ENCODE results near the gene EIF3A.

The EIF3A gene

GRCh38 chr10:119084896-119085295 is 4.3 kb upstream of the EIF3A start:
- CTCF ChIA-PET, result interaction anchor here (0.6 kb wide), 1 partner anchor 54 kb away, joined by 3 read pairs; no protein-coding TSS in a partner anchor
- H3K27me3 Mint-ChIP-seq, result no peaks in the 10 kb centered on the region
- peaks cover 41% of the 10 kb centered on the region for H3K4me1 Mint-ChIP-seq
- no peak for DNase-seq
- no peaks in the 10 kb centered on the region for H3K9me3 Mint-ChIP-seq
- no peak overlapping the region for H3K27ac Mint-ChIP-seq
- peaks cover 13% of the 10 kb centered on the region for H3K36me3 Mint-ChIP-seq
- H3K4me3 Mint-ChIP-seq, result no peak overlapping the region

- peak; percentile 80 for DNase-seq
- peak overlapping the region; percentile 100 for H3K4me3 Mint-ChIP-seq
- H3K36me3 Mint-ChIP-seq, result peaks cover 36% of the 10 kb centered on the region
- CTCF ChIA-PET, result no interaction called here
- no peaks in the 10 kb centered on the region for H3K27me3 Mint-ChIP-seq
- H3K27ac Mint-ChIP-seq, result peak overlapping the region; percentile 94
- peaks cover 57% of the 10 kb centered on the region for H3K4me1 Mint-ChIP-seq
- no peaks in the 10 kb centered on the region for H3K9me3 Mint-ChIP-seq
These were observed 757 bp downstream of the EIF3A start for GRCh38 chr10:119079599-119080520.

GRCh38 chr10:119078422-119079179 is 2.0 kb downstream of the EIF3A start:
- Mint-ChIP-seq H3K4me1 (peaks cover 59% of the 10 kb centered on the region), H3K4me3 (peak overlapping the region; percentile 100), H3K36me3 (peaks cover 38% of the 10 kb centered on the region), H3K27me3 (no peaks in the 10 kb centered on the region), H3K9me3 (no peaks in the 10 kb centered on the region), H3K27ac (peak overlapping the region; percentile 94)
- DNase-seq, result no peak
- CTCF ChIA-PET, result no interaction called here

- H3K36me3 Mint-ChIP-seq, result peaks cover 56% of the 10 kb centered on the region
- CTCF ChIA-PET, result no interaction called here
- DNase-seq, result no peak
- H3K4me1 Mint-ChIP-seq, result peaks cover 52% of the 10 kb centered on the region
- H3K4me3 Mint-ChIP-seq, result no peak overlapping the region
- peak overlapping the region; percentile 70 for H3K27ac Mint-ChIP-seq
- H3K9me3 Mint-ChIP-seq, result no peaks in the 10 kb centered on the region
- no peaks in the 10 kb centered on the region for H3K27me3 Mint-ChIP-seq
These were observed 7.0 kb downstream of the EIF3A start for GRCh38 chr10:119073584-119073983.

GRCh38 chr10:119070395-119071165 is 10.0 kb downstream of the EIF3A start:
- H3K4me3 Mint-ChIP-seq, result no peak overlapping the region
- no peak overlapping the region for H3K27ac Mint-ChIP-seq
- H3K4me1 Mint-ChIP-seq, result peaks cover 31% of the 10 kb centered on the region
- no peak for DNase-seq
- CTCF ChIA-PET, result no interaction called here
- no peaks in the 10 kb centered on the region for H3K27me3 Mint-ChIP-seq
- peaks cover 65% of the 10 kb centered on the region for H3K36me3 Mint-ChIP-seq
- no peaks in the 10 kb centered on the region for H3K9me3 Mint-ChIP-seq

GRCh38 chr10:119061926-119062325 is 18.7 kb downstream of the EIF3A start:
- CTCF ChIA-PET, result interaction anchor here (0.6 kb wide), 1 partner anchor 10 kb away, joined by 3 read pairs; no protein-coding TSS in a partner anchor
- Mint-ChIP-seq H3K27ac (peak overlapping the region; percentile 33), H3K4me1 (peaks cover 18% of the 10 kb centered on the region), H3K4me3 (no peak overlapping the region), H3K36me3 (peaks cover 77% of the 10 kb centered on the region), H3K9me3 (no peaks in the 10 kb centered on the region), H3K27me3 (no peaks in the 10 kb centered on the region)
- DNase-seq, result no peak

- no peak for DNase-seq
- Mint-ChIP-seq H3K27me3 (no peaks in the 10 kb centered on the region), H3K4me3 (no peak overlapping the region), H3K4me1 (peaks cover 18% of the 10 kb centered on the region), H3K9me3 (no peaks in the 10 kb centered on the region), H3K27ac (no peak overlapping the region), H3K36me3 (peaks cover 78% of the 10 kb centered on the region)
- CTCF ChIA-PET, result no interaction called here
These were observed 19.3 kb downstream of the EIF3A start for GRCh38 chr10:119061352-119061751.

GRCh38 chr10:119060107-119060506 is 20.5 kb downstream of the EIF3A start:
- Mint-ChIP-seq H3K27ac (no peak overlapping the region), H3K4me3 (no peak overlapping the region), H3K9me3 (no peaks in the 10 kb centered on the region), H3K4me1 (peaks cover 18% of the 10 kb centered on the region), H3K36me3 (peaks cover 81% of the 10 kb centered on the region), H3K27me3 (no peaks in the 10 kb centered on the region)
- CTCF ChIA-PET, result no interaction called here
- no peak for DNase-seq

GRCh38 chr10:119059557-119059956 is 21.1 kb downstream of the EIF3A start:
- no peak for DNase-seq
- Mint-ChIP-seq H3K9me3 (no peaks in the 10 kb centered on the region), H3K4me3 (no peak overlapping the region), H3K27me3 (no peaks in the 10 kb centered on the region), H3K4me1 (peaks cover 18% of the 10 kb centered on the region), H3K36me3 (peaks cover 82% of the 10 kb centered on the region), H3K27ac (no peak overlapping the region)
- CTCF ChIA-PET, result no interaction called here

GRCh38 chr10:119058010-119058409 is 22.6 kb downstream of the EIF3A start:
- H3K36me3 Mint-ChIP-seq, result peaks cover 77% of the 10 kb centered on the region
- H3K4me3 Mint-ChIP-seq, result no peak overlapping the region
- CTCF ChIA-PET, result no interaction called here
- no peak for DNase-seq
- peaks cover 12% of the 10 kb centered on the region for H3K4me1 Mint-ChIP-seq
- no peaks in the 10 kb centered on the region for H3K9me3 Mint-ChIP-seq
- no peak overlapping the region for H3K27ac Mint-ChIP-seq
- no peaks in the 10 kb centered on the region for H3K27me3 Mint-ChIP-seq

GRCh38 chr10:119055472-119055871 is 25.1 kb downstream of the EIF3A start:
- H3K36me3 Mint-ChIP-seq, result peaks cover 81% of the 10 kb centered on the region
- CTCF ChIA-PET, result no interaction called here

GRCh38 chr10:119051775-119052174 is 28.8 kb downstream of the EIF3A start:
- Mint-ChIP-seq H3K4me3 (no peak overlapping the region), H3K27me3 (no peaks in the 10 kb centered on the region), H3K9me3 (no peaks in the 10 kb centered on the region), H3K4me1 (peaks cover 9% of the 10 kb centered on the region), H3K27ac (no peak overlapping the region), H3K36me3 (peaks cover 77% of the 10 kb centered on the region)
- DNase-seq, result no peak
- CTCF ChIA-PET, result no interaction called here

More at GRCh38 chr10:119055472-119055871, 25.1 kb downstream of the EIF3A start:
- Mint-ChIP-seq H3K4me1 (peaks cover 3% of the 10 kb centered on the region), H3K9me3 (no peaks in the 10 kb centered on the region), H3K27ac (no peak overlapping the region), H3K4me3 (no peak overlapping the region), H3K27me3 (no peaks in the 10 kb centered on the region)
- no peak for DNase-seq

GRCh38 chr10:119049777-119050176 is 30.8 kb downstream of the EIF3A start:
- H3K4me1 Mint-ChIP-seq, result peaks cover 9% of the 10 kb centered on the region

GRCh38 chr10:119049361-119049760 is 31.3 kb downstream of the EIF3A start:
- DNase-seq, result no peak
- H3K4me1 Mint-ChIP-seq, result peaks cover 9% of the 10 kb centered on the region
- no peak overlapping the region for H3K27ac Mint-ChIP-seq
- CTCF ChIA-PET, result no interaction called here
- peaks cover 78% of the 10 kb centered on the region for H3K36me3 Mint-ChIP-seq
- H3K4me3 Mint-ChIP-seq, result no peak overlapping the region
- H3K9me3 Mint-ChIP-seq, result no peaks in the 10 kb centered on the region
- H3K27me3 Mint-ChIP-seq, result no peaks in the 10 kb centered on the region

More at GRCh38 chr10:119049777-119050176, 30.8 kb downstream of the EIF3A start:
- Mint-ChIP-seq H3K4me3 (no peak overlapping the region), H3K27ac (no peak overlapping the region), H3K36me3 (peaks cover 81% of the 10 kb centered on the region), H3K27me3 (no peaks in the 10 kb centered on the region), H3K9me3 (no peaks in the 10 kb centered on the region)
- CTCF ChIA-PET, result no interaction called here
- no peak for DNase-seq
